LNCaP clone FGC (cell line): ENCODE measurements around the gene ZIC2.

Experiments
- DNase-seq: peaks from one replicate; pipeline ENCODE4 v3.0.0-alpha.2; 2011; ENCODE audit warnings: low read depth
- H3K4me3 ChIP-seq: 2 replicates; pipeline ENCODE4 v1.5.1; 2011; ENCODE audit warnings: mild to moderate bottlenecking, low read depth, low read length, control low read depth
- TF ChIP-seq, protein P1 (sequence below): IDR thresholded peaks from 2 replicates; pipeline ENCODE4 v1.5.1; 2012; ENCODE audit warnings: mild to moderate bottlenecking; ENCODE audit not compliant: control insufficient read depth, insufficient read depth; ENCODE audit errors: extremely low read depth

ZIC2 gene

DNA sequence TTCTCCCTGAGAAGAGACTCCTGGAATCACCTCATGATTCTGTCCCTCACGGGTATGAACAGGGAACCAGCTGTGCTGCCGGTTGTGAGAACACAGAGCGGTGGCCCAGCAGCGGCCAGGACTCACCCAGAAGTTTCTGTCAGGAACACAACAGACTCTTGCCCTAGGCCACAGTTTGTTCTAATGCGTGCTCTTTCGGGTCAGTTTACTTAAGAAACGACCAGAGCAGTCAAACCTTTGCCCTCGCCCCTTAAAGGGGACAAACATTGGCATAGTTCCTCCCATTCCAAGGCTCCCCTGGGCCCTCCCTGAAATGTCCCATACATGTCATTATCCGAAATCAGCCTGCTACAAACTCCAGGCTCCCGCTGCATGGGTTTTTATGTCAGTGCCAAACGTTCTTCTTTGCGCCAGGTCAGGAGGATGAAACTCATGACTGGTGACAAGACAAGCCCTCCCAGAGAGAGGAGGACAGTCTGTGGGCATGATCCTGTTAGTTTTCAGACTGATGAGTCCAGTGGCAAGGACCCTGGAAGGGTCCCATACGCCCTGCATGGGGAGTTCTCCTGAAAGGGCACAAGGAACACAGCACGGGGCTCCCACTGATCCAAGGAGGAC lies 28.3 kb upstream of the ZIC2 start:
- TF ChIP-seq, protein P1, sequence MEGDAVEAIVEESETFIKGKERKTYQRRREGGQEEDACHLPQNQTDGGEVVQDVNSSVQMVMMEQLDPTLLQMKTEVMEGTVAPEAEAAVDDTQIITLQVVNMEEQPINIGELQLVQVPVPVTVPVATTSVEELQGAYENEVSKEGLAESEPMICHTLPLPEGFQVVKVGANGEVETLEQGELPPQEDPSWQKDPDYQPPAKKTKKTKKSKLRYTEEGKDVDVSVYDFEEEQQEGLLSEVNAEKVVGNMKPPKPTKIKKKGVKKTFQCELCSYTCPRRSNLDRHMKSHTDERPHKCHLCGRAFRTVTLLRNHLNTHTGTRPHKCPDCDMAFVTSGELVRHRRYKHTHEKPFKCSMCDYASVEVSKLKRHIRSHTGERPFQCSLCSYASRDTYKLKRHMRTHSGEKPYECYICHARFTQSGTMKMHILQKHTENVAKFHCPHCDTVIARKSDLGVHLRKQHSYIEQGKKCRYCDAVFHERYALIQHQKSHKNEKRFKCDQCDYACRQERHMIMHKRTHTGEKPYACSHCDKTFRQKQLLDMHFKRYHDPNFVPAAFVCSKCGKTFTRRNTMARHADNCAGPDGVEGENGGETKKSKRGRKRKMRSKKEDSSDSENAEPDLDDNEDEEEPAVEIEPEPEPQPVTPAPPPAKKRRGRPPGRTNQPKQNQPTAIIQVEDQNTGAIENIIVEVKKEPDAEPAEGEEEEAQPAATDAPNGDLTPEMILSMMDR, result no peak
- H3K4me3 ChIP-seq, result no peak overlapping the region
- no peak for DNase-seq

DNA sequence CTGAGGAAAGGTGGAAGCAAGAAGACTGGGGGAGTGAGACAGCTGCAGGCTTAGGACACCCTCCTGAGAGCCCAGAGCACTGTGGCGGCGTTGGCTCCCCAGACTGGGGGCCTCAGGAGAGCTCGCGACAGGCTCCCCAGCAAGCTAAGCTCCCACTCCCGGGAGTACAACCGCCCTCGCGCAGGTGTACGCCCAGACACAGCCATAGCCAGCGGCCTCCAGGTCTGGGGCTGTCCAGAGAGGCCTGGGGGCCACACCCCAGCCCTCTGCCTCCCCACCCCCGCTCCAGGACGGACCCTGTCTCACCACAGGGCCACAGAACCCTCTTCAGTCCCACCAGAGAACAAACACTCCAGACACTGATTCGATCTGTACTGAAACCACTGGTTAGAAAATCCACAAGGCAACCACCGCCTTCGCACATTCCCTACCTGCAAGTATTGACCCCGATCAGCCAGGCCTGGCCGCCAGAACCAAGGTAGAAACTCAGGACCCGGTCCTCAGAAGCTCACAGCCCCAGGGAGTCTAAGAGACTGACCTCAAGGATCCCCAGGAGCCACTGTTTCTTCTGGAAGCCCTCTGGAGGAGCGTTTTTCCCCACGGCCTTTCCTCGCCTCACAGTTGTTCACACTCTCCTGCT lies 26.4 kb upstream of the ZIC2 start:
- no peak overlapping the region for H3K4me3 ChIP-seq
- TF ChIP-seq, protein P1, result no peak
- DNase-seq, result no peak

DNA sequence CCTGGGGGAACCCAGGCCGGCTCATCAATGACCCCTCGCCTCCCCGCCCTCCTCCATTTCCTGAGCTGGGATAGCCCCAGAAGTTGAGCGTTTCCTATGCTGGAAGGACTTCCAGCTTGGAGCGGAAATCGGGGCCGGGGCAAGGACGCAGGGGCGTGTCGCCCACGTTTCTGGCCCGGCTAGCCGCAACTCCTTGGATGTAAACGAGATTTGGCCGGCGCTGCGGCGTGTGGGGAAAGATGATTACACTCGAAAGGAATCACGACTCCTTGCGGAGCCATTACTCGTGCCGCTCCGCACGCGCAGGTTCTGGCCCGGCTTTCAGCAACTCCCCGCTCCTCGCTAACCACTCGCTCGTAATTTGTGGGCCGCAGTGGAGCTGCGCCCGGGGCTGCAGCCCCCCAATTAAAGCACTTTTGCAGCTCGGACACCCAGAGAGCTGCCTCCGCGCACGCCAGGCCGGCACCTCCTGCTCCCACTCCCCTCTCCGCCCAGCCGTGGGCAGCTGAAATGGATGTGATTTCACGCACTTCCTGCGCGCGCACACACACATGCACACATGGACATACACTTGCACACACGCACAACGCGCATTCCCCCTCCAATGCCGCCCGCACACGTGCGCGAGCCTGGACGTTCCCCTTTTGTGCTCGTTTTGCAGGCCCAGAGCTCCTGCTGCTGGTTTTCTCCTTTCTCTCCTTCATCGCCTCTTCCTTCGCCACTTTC lies 25.7 kb upstream of the ZIC2 start:
- TF ChIP-seq, protein P1, result no peak
- no peak for DNase-seq
- no peak overlapping the region for H3K4me3 ChIP-seq

DNA sequence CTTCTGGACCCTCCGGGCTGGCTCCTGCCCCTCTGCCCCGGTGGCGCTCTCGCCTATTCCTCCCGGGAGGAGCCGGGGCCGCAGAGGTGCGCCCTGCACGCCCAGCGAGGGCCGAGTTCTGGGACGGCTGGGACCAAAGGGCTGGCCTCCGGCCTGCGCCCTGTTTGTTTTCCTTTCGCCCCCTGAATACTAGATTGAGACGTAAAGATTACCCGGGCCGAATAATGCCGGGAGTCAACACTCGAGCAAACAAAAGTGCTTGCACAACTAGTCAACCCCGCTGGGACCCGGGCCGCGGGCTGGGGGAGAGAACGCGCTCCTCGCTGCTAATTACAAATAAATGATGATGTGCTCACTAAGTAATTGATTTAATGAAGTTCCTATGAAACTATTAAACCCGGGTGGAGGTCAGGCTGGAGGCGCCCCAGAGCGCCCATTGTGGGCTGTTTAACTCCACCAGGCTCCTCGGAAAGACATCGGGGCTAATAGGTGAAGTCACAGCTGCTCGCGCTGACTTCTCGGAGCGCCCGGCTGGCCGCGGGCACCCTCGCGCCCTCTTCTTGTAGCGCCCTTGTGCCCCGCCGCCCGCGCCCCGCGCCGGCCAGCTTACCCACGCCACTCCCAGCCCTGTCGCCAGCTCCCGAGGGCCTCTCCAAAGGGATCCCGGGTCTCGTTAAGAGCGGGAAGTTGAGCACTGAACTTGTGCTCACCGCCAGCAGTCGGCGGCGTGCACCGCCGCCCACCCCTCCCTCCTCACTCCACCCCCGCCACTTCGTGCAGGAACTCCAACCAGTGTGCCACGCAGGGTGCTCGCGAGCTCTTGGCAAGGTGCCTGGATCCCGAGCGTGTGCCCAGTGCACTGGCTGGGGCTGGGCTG lies 24.9 kb upstream of the ZIC2 start:
- TF ChIP-seq, protein P1, result no peak
- DNase-seq, result no peak
- H3K4me3 ChIP-seq, result no peak overlapping the region

DNA sequence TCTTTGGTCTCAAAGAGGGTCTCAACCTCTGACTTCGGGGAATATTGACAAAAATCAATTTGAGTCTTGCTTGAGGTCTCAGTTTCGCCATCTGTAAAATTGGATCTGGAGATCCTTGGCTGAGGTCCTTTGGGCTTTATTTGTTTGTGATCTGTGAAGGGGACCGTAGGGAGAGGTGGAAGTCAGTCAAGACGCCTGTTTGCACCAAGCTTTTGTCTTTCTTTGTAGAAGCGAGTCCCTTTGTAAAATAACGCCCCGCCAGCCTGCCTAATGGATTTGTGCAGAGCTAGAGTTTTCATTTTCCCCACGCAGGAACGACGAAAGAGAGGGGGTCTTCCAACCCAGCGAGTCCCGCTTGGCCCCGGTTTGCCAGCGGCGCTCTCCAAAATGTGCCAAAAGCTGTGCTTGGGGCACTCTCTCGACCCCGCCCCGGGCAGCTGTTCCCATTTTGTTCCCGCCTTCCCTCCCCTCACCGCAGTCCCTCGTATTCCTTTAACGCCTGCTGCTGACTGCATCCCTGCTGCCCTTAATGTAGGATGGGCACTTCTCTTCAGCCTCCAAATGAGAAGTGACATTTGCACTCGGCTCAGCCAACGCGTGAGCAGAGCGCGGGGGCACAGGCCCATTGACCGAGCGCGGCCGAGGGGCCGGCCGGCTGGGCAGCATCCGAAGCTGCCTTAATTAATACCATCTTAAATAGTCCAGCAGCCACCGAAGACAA lies 23.0 kb upstream of the ZIC2 start:
- TF ChIP-seq, protein P1, result no peak
- no peak for DNase-seq
- H3K4me3 ChIP-seq, result no peak overlapping the region

DNA sequence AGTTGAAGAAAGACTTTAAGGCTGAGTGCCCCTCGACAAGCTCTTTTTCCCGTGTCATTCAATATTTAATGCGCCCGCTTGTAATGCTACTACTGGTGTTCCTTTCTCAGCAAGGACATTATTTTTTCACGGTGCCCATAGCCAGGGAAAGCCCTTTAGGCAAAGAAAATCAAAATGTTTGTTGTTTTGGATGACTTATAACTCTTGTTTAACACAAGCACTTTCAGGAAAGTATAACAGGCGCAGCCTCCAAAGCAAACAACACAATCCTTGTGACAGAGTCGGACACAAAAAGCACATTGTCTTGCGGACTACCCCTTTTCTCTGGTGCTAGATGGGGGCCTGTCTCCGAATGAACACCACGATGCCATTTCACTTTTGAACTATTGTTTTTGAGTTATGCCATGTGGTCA lies 22.5 kb upstream of the ZIC2 start:
- no peak for DNase-seq
- TF ChIP-seq, protein P1, result no peak
- no peak overlapping the region for H3K4me3 ChIP-seq
